ENCODE data around the gene TDRD12. TPM values are rescaled to one million over a fixed set of nuclear protein-coding genes. Genes with fewer than 3 reads are reported as not detected.

Gene TDRD12
- total RNA-seq, 1 donor from 2014 or later: not detected

DNA sequence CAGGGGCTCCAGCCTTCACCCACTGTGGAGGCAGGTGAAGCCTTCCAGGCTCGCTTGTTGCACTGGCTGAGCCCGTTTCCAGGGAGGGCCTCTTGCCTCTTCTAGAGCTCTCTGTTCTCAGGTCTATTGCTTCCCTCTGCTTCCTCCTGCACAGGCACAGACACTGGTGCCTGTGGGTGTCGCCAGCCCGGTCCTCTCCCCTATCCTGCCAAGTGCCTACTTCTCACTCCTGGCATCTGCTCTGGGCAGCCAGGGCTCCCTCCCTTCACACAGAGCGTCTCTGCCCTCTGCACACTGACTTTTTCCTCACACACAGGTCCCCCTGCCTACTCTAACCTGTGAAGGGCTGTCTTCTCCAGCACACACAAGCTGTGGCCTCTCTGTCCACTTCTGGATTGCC, 89.7 kb downstream of the TDRD12 start:
- no peaks in the 10 kb centered on the region for H3K4me1 Mint-ChIP-seq (ENCODE audit: unreplicated experiment)
- no peak overlapping the region for H3K4me3 Mint-ChIP-seq (ENCODE audit: unreplicated experiment)
- no peak for DNase-seq (ENCODE audit: low spot score)
- no peaks in the 10 kb centered on the region for H3K27me3 Mint-ChIP-seq (ENCODE audit: unreplicated experiment)
- H3K9me3 Mint-ChIP-seq (ENCODE audit: unreplicated experiment): no peaks in the 10 kb centered on the region
- H3K27ac Mint-ChIP-seq (ENCODE audit: unreplicated experiment): no peak overlapping the region
- TF ChIP-seq, protein P1, sequence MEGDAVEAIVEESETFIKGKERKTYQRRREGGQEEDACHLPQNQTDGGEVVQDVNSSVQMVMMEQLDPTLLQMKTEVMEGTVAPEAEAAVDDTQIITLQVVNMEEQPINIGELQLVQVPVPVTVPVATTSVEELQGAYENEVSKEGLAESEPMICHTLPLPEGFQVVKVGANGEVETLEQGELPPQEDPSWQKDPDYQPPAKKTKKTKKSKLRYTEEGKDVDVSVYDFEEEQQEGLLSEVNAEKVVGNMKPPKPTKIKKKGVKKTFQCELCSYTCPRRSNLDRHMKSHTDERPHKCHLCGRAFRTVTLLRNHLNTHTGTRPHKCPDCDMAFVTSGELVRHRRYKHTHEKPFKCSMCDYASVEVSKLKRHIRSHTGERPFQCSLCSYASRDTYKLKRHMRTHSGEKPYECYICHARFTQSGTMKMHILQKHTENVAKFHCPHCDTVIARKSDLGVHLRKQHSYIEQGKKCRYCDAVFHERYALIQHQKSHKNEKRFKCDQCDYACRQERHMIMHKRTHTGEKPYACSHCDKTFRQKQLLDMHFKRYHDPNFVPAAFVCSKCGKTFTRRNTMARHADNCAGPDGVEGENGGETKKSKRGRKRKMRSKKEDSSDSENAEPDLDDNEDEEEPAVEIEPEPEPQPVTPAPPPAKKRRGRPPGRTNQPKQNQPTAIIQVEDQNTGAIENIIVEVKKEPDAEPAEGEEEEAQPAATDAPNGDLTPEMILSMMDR (IDR thresholded peaks at IDR 0.05; ENCODE audit: unreplicated experiment): no peak
- no peaks in the 10 kb centered on the region for H3K36me3 Mint-ChIP-seq (ENCODE audit: low read depth, unreplicated experiment)

DNA sequence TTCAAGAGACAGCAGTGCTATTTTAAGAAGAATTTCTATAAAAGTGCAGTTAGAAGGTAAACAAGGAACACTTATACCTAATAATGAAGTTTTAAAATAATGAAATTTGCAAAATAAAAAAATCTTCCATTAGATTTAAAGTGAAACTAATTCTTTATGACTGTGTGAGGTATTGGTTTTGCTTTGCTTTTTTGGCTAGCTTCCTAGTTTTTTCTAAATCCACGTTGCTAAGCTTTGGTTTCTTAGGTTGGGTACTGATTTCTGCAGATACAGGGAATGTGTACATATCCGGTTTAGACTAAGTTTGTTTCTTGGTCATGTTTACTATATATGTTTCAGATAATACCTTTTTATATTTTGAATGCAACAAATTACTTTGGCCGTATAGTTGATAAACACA, 90.2 kb downstream of the TDRD12 start:
- Mint-ChIP-seq H3K4me3 (ENCODE audit: unreplicated experiment) (no peak overlapping the region), H3K27ac (ENCODE audit: unreplicated experiment) (no peak overlapping the region), H3K27me3 (ENCODE audit: unreplicated experiment) (no peaks in the 10 kb centered on the region), H3K36me3 (ENCODE audit: low read depth, unreplicated experiment) (no peaks in the 10 kb centered on the region), H3K9me3 (ENCODE audit: unreplicated experiment) (no peaks in the 10 kb centered on the region), H3K4me1 (ENCODE audit: unreplicated experiment) (no peaks in the 10 kb centered on the region)
- DNase-seq (ENCODE audit: low spot score): no peak
- TF ChIP-seq, protein P1 (IDR thresholded peaks at IDR 0.05; ENCODE audit: unreplicated experiment): no peak

DNA sequence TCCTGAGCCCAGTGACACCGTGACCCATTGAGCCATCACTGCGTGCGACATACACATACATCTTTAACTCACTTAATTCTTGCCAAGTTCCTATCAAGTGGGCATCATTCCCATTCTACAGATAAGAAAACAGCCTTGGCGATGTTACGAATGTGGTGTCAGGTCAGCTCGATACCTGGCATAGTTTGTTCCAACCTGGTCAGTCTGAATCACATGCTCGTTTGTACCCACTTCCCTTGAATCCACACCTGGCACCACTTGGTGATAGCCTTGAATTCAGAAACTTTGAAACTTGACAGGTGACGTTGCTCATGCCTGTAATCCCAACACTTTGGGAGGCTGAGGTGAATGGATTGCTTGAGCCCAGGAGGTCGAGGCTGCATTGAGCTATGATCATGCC, 90.9 kb downstream of the TDRD12 start:
- Mint-ChIP-seq H3K4me3 (ENCODE audit: unreplicated experiment) (no peak overlapping the region), H3K9me3 (ENCODE audit: unreplicated experiment) (no peaks in the 10 kb centered on the region), H3K36me3 (ENCODE audit: low read depth, unreplicated experiment) (no peaks in the 10 kb centered on the region), H3K27ac (ENCODE audit: unreplicated experiment) (no peak overlapping the region), H3K27me3 (ENCODE audit: unreplicated experiment) (no peaks in the 10 kb centered on the region), H3K4me1 (ENCODE audit: unreplicated experiment) (no peaks in the 10 kb centered on the region)
- DNase-seq (ENCODE audit: low spot score): no peak
- TF ChIP-seq, protein P1 (IDR thresholded peaks at IDR 0.05; ENCODE audit: unreplicated experiment): no peak

DNA sequence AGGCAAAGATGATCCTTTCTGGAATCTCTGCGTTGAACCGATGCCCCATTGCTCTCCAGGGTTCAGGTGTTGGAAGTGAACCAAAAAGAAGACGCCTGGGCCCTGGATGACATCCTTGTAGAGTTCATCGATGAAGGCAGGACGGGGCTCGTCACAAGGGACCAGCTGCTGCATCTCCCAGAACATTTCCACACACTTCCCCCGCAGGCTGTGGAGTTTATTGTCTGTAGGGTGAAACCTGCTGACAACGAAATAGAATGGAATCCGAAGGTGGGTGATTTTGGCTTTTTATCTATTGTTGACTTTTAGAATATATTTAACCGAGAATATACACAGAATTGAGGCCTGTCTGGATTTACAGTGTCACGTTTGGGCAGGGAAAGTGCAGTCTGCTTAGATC, 91.6 kb downstream of the TDRD12 start:
- Mint-ChIP-seq H3K36me3 (ENCODE audit: low read depth, unreplicated experiment) (no peaks in the 10 kb centered on the region), H3K27me3 (ENCODE audit: unreplicated experiment) (no peaks in the 10 kb centered on the region), H3K9me3 (ENCODE audit: unreplicated experiment) (no peaks in the 10 kb centered on the region), H3K4me3 (ENCODE audit: unreplicated experiment) (no peak overlapping the region), H3K4me1 (ENCODE audit: unreplicated experiment) (no peaks in the 10 kb centered on the region), H3K27ac (ENCODE audit: unreplicated experiment) (no peak overlapping the region)
- DNase-seq (ENCODE audit: low spot score): no peak
- TF ChIP-seq, protein P1 (IDR thresholded peaks at IDR 0.05; ENCODE audit: unreplicated experiment): no peak

DNA sequence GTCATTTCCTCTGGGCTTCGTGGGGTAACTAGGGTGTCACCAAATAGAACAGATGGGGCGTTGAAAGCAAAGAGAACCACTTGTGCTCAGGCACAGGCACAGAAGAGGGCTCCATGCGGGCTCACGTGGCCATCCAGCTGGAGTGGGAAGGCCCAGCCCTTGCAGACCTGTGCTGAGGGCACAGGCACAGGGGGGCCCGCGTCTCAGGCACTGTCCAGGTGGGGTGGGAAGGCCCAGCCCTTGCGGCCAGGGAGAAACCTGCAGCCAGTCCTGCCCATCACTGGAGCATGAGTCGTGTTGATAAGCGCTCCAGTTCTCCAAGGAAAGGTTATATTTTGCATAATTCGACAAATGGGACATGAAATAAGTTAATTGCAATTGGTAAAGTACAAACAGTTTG, 92.5 kb downstream of the TDRD12 start:
- no peak overlapping the region for H3K27ac Mint-ChIP-seq (ENCODE audit: unreplicated experiment)
- TF ChIP-seq, protein P1 (IDR thresholded peaks at IDR 0.05; ENCODE audit: unreplicated experiment): no peak
- H3K9me3 Mint-ChIP-seq (ENCODE audit: unreplicated experiment): no peaks in the 10 kb centered on the region
- no peak for DNase-seq (ENCODE audit: low spot score)
- no peaks in the 10 kb centered on the region for H3K4me1 Mint-ChIP-seq (ENCODE audit: unreplicated experiment)
- no peaks in the 10 kb centered on the region for H3K36me3 Mint-ChIP-seq (ENCODE audit: low read depth, unreplicated experiment)
- H3K27me3 Mint-ChIP-seq (ENCODE audit: unreplicated experiment): peaks cover under 1% of the 10 kb centered on the region
- no peak overlapping the region for H3K4me3 Mint-ChIP-seq (ENCODE audit: unreplicated experiment)

Data from endothelial cell (in vitro differentiated cells).